HG03442 (cell line): ENCODE data around the gene TCEA2.
"Not testable (repeated sequence)": the region's sequence is repeated elsewhere in the genome, so short reads cannot be mapped to it uniquely, and the experiment has no call there.

Experiments used
- ATAC-seq: cut with Tn5 transposase; IDR thresholded peaks from one replicate; pipeline ENCODE4 v1.9.1; 2021; ENCODE audit warnings: mild to moderate bottlenecking, moderate library complexity; ENCODE audit not compliant: unreplicated experiment

TCEA2 gene

GRCh38 chr20:64076061-64076997 is 13.3 kb downstream of the TCEA2 start:
- ATAC-seq: no peak

DNA sequence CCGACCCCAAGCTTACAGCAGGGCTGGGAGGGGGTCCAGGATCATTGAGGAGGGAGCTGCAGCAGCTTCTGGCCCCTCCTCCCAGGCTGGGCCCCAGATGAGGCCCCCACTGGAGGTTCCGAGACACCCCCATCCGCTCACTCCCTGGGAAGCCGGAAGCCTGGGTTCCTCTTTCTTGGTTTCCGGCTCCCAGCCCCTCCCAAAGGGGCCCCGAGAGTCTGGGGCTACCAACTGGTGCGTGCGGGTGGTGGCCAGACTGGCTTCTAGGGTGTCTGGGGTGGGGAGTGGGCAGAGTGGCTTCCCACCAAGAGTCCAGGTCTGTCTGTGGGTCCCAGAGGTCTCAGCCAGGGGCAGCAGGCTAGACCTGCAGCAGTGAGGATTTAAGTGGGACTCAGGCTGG is 14.1 kb downstream of the TCEA2 start:
- no peak for ATAC-seq

DNA sequence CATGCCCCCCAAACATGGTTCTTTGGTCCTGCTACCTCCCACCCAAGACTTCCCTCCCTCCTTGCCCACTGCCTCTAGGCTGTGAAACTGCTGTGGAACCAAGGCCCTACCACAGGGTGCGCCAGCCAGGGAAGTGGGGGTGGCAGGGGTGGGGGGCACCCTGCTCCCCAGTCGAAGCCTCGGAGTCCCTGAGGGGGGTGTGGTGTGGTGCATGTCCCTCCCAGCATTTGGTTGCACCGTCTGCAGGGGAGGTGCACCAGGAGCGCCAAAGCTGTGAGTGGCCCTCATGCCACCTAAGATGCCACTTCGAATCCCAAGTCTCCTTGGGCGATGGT is 14.5 kb downstream of the TCEA2 start:
- no peak for ATAC-seq

GRCh38 chr20:64077876-64078551 is 15.0 kb downstream of the TCEA2 start:
- no peak for ATAC-seq

- ATAC-seq: no peak
These were observed 15.9 kb downstream of the TCEA2 start for GRCh38 chr20:64078934-64079272.

- peak; percentile 39 for ATAC-seq
These were observed 16.4 kb downstream of the TCEA2 start, which contains the start of gene RGS19 for GRCh38 chr20:64079273-64080012. Gene RGS19, minus strand, starts transcription at chr20:64079518. Its CDS starts 2,632 bp downstream, at chr20:64076886.

DNA sequence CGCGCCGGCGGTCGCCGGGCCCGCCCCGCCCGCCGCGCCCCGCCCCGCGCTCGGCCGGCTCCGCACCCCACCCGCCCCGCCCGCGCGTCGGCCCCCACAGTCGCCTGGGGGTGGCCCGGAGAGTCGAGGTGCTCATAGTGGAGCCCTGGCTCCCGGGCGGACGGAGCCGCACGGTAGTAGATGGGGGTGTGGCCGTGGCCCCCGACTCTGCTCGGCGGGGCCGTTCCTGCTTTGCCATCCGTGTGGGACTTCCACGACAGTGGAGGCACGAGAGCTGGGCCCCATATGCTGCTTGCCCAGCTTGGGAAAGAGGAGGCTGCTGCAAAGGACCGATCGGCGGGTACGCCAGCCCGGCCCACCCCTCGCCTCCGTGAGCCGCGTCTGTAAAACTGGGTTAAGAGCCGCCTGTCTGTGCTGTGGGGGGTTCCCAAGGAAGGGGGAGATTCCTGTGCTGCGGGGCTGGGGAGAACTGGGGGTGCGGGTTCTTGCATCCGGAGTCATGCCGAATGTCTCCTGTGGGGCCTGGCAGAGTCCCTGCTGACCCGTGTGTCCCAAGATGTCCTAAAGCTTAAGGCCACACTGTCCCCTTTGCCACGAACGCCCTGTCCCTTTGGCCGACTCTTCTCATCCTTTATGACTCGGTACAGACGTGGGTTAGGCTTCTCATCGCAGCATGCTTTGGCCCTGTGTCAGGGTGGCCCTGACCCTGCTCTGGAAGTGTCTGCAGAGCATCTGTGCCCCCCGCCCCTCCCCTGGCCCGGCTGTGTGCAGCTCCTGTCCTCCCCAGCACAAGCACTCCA is 17.2 kb downstream of the TCEA2 start, which contains the start of gene OPRL1:
OPRL1 (plus strand) TSS at position 70 of the 800 bp plus-strand sequence. CDS start 12,639 bp downstream, outside the sequence.
- no peak for ATAC-seq

DNA sequence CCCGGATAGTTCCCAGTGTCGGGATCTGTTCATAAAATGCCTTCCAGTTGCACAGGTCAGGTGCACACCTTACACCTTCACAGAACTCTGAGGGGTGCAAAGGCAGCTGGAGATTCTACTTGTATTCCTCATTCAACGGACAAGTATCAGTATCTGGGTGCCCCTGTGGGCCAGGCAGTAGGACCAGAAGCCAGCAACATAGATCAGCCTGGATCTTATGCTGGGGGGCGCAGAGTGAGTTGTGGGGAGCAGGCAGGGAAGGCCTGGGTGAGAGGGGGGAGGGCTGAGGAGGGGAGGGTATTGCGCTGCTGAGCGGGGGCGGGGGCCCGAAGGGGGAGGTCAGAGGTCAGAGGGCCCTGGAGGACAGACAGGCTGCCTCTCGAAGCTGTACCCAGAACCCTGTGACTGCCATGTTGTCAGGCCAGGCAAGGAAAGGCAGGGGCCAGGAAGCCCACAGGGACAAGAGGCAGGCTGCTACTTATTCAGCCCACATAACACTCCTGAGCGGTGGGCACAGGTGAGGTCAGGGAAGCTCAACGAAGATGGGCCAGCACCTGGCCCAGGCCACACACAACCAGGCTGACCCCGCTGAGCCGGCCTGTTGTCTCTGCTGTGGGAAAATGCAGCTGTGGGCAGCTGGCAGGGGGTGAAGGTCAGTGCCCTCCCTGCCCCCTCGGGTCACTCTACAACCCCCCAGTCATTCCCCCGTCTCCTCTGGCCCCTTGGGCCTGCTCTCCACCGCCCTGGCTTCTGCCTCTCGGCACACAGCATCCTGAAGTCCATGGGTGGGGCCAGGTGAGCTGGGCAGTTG is 18.0 kb downstream of the TCEA2 start:
- no peak for ATAC-seq

- no peak for ATAC-seq
These were observed 18.6 kb downstream of the TCEA2 start for GRCh38 chr20:64081624-64081964.

- no peak for ATAC-seq
These were observed 19.2 kb downstream of the TCEA2 start for GRCh38 chr20:64082126-64082731.

DNA sequence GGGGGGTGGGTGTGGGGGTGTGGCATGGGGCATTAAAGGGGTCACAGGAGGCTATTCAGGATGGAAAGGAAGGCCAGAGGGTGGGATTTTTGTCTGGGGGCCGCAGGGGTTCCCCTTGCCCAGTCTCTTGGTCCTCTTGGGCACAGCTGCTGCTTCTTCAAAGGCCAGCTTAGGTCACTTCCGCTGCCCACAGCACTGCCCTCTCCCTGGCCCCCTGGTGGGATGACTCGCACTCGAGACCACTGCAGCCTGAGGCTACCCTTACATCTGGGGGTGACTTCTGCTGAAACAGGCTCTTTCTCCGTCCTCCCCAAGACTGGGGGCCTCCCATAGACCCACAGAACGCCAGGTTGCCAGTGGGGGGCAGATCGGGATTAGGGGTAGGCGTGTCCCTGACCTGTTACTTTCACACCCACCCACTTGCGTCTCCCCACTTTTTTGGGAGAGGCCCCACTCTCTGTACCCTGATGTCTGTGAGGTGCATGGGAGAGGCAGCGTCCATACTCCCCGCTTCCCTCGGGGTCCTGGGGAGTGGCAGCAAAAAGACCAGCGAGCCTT is 19.9 kb downstream of the TCEA2 start:
- ATAC-seq: no peak

DNA sequence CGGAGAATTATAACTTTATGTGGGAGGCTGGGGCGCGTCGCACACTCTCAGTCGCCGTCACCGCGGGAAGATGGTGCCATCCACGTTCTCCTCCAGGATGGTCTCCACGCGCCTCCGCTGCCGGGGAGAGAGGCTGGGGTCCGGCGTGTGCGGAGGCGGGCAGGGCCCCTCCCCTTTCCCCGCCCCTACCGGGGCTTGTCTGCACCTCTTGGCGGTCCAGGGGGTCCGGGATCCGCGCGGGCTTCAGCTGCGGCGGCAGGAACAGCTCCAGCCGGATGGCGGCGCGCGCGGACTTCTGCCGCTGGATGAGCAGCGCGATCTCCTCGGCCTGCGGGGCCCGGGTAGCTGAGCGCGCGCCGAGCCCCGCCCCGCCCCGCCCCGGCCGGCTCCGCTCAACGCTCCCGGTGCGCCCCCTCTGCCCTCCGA is 20.4 kb downstream of the TCEA2 start:
- no peak for ATAC-seq

GRCh38 chr20:64083804-64084684 is 21.0 kb downstream of the TCEA2 start, which contains the start of gene LKAAEAR1:
Gene LKAAEAR1, minus strand, starts transcription at chr20:64084398. Its CDS starts 179 bp downstream, at chr20:64084219.
- ATAC-seq: no peak

- ATAC-seq: no peak
These were observed 21.7 kb downstream of the TCEA2 start for GRCh38 chr20:64084685-64085152.

DNA sequence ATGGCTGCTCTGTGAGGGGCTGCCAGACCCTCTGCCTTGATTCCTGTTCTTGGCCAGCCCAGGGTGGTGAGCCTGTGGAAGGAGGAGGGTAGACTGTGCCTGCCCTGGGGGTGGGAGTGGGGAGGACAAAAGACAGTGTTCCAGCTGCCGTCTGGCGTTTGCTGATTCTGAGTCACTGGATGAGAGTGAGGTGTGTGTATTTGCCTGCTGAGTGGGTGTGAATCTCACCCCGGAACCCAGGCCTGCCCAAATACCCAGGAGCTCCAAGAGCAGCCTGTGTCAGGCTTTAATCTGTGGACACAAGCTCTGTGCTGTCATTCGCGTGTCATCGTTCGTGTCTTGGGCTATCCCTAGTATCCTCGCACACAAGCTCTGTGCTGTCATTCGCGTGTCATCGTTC is 23.8 kb downstream of the TCEA2 start:
- ATAC-seq: no peak

- not testable (repeated sequence) for ATAC-seq
These were observed 24.3 kb downstream of the TCEA2 start for GRCh38 chr20:64087226-64087825.

GRCh38 chr20:64088586-64088985 is 25.6 kb downstream of the TCEA2 start:
- not testable (repeated sequence) for ATAC-seq
